ENCODE measurements around the gene NUDT16L1. TPM values are rescaled to one million over a fixed set of nuclear protein-coding genes. Genes with fewer than 3 reads are reported as not detected.
A peak's percentile ranks its signal among the peaks of the same experiment; 100 is the strongest.

Gene NUDT16L1
- total and polyA plus RNA-seq, 2 of the 13 experiments (the other 11 are each of a cell fraction or from before 2014, with no cell fraction given) = 28.0 to 40.5 TPM

GRCh38 chr16:4692460-4693295 is 684 bp upstream of the NUDT16L1 start (continued):
- TF ChIP-seq BRF2 (CRISPR knock-in tag; IDR thresholded peaks at IDR 0.05) (no peak), GPBP1L1 (CRISPR knock-in tag; IDR thresholded peaks at IDR 0.05) (no peak), SYNCRIP (IDR thresholded peaks at IDR 0.05; ENCODE audit: insufficient read depth, low read depth, low read length) (no peak), THYN1 (CRISPR knock-in tag; IDR thresholded peaks at IDR 0.05; ENCODE audit: borderline replicate concordance, low read depth) (no peak), PRMT3 (CRISPR knock-in tag; IDR thresholded peaks at IDR 0.05; ENCODE audit: borderline replicate concordance, low read depth) (no peak), MTA3 (CRISPR knock-in tag; IDR thresholded peaks at IDR 0.05) (no peak), ELF4 (CRISPR knock-in tag; IDR thresholded peaks at IDR 0.05; ENCODE audit: borderline replicate concordance) (no peak), SP140L (CRISPR knock-in tag; IDR thresholded peaks at IDR 0.05; ENCODE audit: borderline replicate concordance) (no peak), ZNF414 (CRISPR knock-in tag; IDR thresholded peaks at IDR 0.05) (no peak), MTF2 (CRISPR knock-in tag; IDR thresholded peaks at IDR 0.05; ENCODE audit: borderline replicate concordance) (no peak), HNF1A (IDR thresholded peaks at IDR 0.05; ENCODE audit: low read depth) (no peak), HNF1A (CRISPR knock-in tag; IDR thresholded peaks at IDR 0.05; ENCODE audit: borderline replicate concordance) (0 out of 2 replicates have a peak, but pooled peaks have one; percentile 1), MXD3 (CRISPR knock-in tag; IDR thresholded peaks at IDR 0.05) (no peak), KDM2A (CRISPR knock-in tag; IDR thresholded peaks at IDR 0.05; ENCODE audit: borderline replicate concordance, low read depth) (no peak), ZBTB34 (CRISPR knock-in tag; IDR thresholded peaks at IDR 0.05) (no peak), ZNF672 (CRISPR knock-in tag; IDR thresholded peaks at IDR 0.05) (no peak; the same call in 1 of the 2 replicates), ATF5 (CRISPR knock-in tag; IDR thresholded peaks at IDR 0.05; ENCODE audit: low read depth) (no peak), ZNF501 (CRISPR knock-in tag; IDR thresholded peaks at IDR 0.05) (peak; percentile 68)

Data from HepG2 (cell line).